Measurements from ENCODE around the gene MRPL14. TPM values are rescaled to one million over a fixed set of nuclear protein-coding genes. Genes with fewer than 3 reads are reported as not detected.

The MRPL14 gene
- total and polyA plus RNA-seq, 2 experiments from 2014 or later: 62.6 to 191 TPM

GRCh38 chr6:44074439-44074812, 52.8 kb downstream of the MRPL14 start:
- H3K79me2 ChIP-seq (replicated peaks; ENCODE audit: insufficient read depth): no peaks in the 10 kb centered on the region
- ATAC-seq (peak; percentile 62), DNase-seq (ENCODE audit: low spot score) (peak; percentile 88)
- H3K4me1 ChIP-seq (ENCODE audit: insufficient read depth): peaks cover 27% of the 10 kb centered on the region
- H3F3A ChIP-seq (replicated peaks; ENCODE audit: low read depth): peaks cover 13% of the 10 kb centered on the region; the same call in 1 of the 2 replicates
- no peak for TF ChIP-seq CREB1 (CRISPR knock-in tag; IDR thresholded peaks at IDR 0.05; ENCODE audit: low read depth)
- no peak for TF ChIP-seq REST (IDR thresholded peaks at IDR 0.05; ENCODE audit: unreplicated experiment)
- no peak for TF ChIP-seq JUNB (IDR thresholded peaks at IDR 0.05; ENCODE audit: unreplicated experiment)
- no peak for TF ChIP-seq EZH2 (IDR thresholded peaks at IDR 0.05; ENCODE audit: low read depth, unreplicated experiment)
- TF ChIP-seq ZNF462 (CRISPR knock-in tag; IDR thresholded peaks at IDR 0.05): no peak
- TF ChIP-seq CTCF (conservative IDR thresholded peaks at IDR 0.05; ENCODE audit: low read depth in 2 of 2): peak; percentile 94 to 96
- no peak for TF ChIP-seq EZH2phosphoT487 (IDR thresholded peaks at IDR 0.05; ENCODE audit: unreplicated experiment)
- TF ChIP-seq NANOG (IDR thresholded peaks at IDR 0.05; ENCODE audit: borderline replicate concordance): no peak
- TF ChIP-seq ZNF114 (CRISPR knock-in tag; IDR thresholded peaks at IDR 0.05): no peak
- peak overlapping the region; percentile 97 for H3K4me2 ChIP-seq
- peaks cover 6% of the 10 kb centered on the region for H3K27me3 ChIP-seq (ENCODE audit: insufficient read depth)
- peak overlapping the region; percentile 73 for H3K4me3 ChIP-seq
- no peaks in the 10 kb centered on the region for H3K36me3 Mint-ChIP-seq (ENCODE audit: low read depth)
- peaks cover 13% of the 10 kb centered on the region for H3K27me3 Mint-ChIP-seq (ENCODE audit: insufficient read depth, low read depth, poor library complexity)
- H4K20me1 ChIP-seq (replicated peaks; ENCODE audit: insufficient read depth): no peaks in the 10 kb centered on the region
- H3K4me1 Mint-ChIP-seq: peaks cover 16% of the 10 kb centered on the region
- no peaks in the 10 kb centered on the region for H3K9me2 ChIP-seq (ENCODE audit: insufficient read depth)
- peak overlapping the region; percentile 83 for H3K4me3 Mint-ChIP-seq
- H3K9me3 Mint-ChIP-seq: no peaks in the 10 kb centered on the region
- H2AFZ ChIP-seq: no peak overlapping the region
- no peaks in the 10 kb centered on the region for H3K36me3 ChIP-seq (ENCODE audit: insufficient read depth)
- no peak overlapping the region for H3K27ac ChIP-seq (ENCODE audit: low read depth)
- H3K27ac Mint-ChIP-seq: no peak overlapping the region

Data from GM23338 (cell line).